Brain microvascular endothelial cell (primary cell): ENCODE data around the gene SREBF1.

Experiments used
- DNase-seq: peaks from one replicate; pipeline ENCODE4 v3.0.0-alpha.2; 2020
- H3K27ac ChIP-seq: fragments of 250-450 bp; sonication (Bioruptor Pico); 2 replicates; pipeline ENCODE4 v1.5.1; 2020; ENCODE audit warnings: mild to moderate bottlenecking, moderate library complexity
- H3K27me3 ChIP-seq: fragments of 250-450 bp; sonication (Bioruptor Pico); replicated peaks from 2 replicates; pipeline ENCODE4 v1.5.1; 2020; ENCODE audit warnings: mild to moderate bottlenecking
- H3K36me3 ChIP-seq: fragments of 250-450 bp; sonication (Bioruptor Pico); replicated peaks from 2 replicates; pipeline ENCODE4 v1.5.1; 2020; ENCODE audit warnings: mild to moderate bottlenecking
- H3K4me3 ChIP-seq: 2 replicates; pipeline ENCODE4 v1.5.1; 2011; ENCODE audit warnings: low read depth, mild to moderate bottlenecking, control low read depth, low read length, moderate library complexity
- in situ Hi-C: cut with HindIII; loops from 2 replicates; pipeline ENCODE4 v1.10.0; 2017; ENCODE audit warnings: low sequenced_read_pairs, low pct_ligation_motif_present
- TF ChIP-seq, protein P1 (sequence below): IDR thresholded peaks from 2 replicates; pipeline ENCODE4 v1.5.1; 2011; ENCODE audit warnings: low read depth, mild to moderate bottlenecking, moderate library complexity, low read length, control low read depth, inconsistent platforms; ENCODE audit errors: missing control alignments

The SREBF1 gene

GRCh38 chr17:17836818-17837379, at the start of gene SREBF1:
Gene SREBF1 (minus strand): TSS chr17:17836986. CDS start chr17:17836817, 169 bp downstream.
- no peaks in the 10 kb centered on the region for H3K27me3 ChIP-seq
- in situ Hi-C loops = no loop called here

GRCh38 chr17:17886226-17886625, 49.4 kb upstream of the SREBF1 start:
- DNase-seq = no peak
- Histone ChIP-seq H3K36me3 (no peaks in the 10 kb centered on the region), H3K4me3 (no peak overlapping the region), H3K27ac (no peak overlapping the region), H3K27me3 (no peaks in the 10 kb centered on the region)
- TF ChIP-seq, protein P1, sequence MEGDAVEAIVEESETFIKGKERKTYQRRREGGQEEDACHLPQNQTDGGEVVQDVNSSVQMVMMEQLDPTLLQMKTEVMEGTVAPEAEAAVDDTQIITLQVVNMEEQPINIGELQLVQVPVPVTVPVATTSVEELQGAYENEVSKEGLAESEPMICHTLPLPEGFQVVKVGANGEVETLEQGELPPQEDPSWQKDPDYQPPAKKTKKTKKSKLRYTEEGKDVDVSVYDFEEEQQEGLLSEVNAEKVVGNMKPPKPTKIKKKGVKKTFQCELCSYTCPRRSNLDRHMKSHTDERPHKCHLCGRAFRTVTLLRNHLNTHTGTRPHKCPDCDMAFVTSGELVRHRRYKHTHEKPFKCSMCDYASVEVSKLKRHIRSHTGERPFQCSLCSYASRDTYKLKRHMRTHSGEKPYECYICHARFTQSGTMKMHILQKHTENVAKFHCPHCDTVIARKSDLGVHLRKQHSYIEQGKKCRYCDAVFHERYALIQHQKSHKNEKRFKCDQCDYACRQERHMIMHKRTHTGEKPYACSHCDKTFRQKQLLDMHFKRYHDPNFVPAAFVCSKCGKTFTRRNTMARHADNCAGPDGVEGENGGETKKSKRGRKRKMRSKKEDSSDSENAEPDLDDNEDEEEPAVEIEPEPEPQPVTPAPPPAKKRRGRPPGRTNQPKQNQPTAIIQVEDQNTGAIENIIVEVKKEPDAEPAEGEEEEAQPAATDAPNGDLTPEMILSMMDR = no peak
- in situ Hi-C loops = no loop called here

More at GRCh38 chr17:17836818-17837379, at the start of gene SREBF1:
- TF ChIP-seq, protein P1 = no peak
- DNase-seq = peak; percentile 27
- peaks cover 4% of the 10 kb centered on the region for H3K36me3 ChIP-seq
- H3K27ac ChIP-seq = peak within 1 kb of the TSS; percentile 98
- H3K4me3 ChIP-seq = peak within 1 kb of the TSS; percentile 93

DNA sequence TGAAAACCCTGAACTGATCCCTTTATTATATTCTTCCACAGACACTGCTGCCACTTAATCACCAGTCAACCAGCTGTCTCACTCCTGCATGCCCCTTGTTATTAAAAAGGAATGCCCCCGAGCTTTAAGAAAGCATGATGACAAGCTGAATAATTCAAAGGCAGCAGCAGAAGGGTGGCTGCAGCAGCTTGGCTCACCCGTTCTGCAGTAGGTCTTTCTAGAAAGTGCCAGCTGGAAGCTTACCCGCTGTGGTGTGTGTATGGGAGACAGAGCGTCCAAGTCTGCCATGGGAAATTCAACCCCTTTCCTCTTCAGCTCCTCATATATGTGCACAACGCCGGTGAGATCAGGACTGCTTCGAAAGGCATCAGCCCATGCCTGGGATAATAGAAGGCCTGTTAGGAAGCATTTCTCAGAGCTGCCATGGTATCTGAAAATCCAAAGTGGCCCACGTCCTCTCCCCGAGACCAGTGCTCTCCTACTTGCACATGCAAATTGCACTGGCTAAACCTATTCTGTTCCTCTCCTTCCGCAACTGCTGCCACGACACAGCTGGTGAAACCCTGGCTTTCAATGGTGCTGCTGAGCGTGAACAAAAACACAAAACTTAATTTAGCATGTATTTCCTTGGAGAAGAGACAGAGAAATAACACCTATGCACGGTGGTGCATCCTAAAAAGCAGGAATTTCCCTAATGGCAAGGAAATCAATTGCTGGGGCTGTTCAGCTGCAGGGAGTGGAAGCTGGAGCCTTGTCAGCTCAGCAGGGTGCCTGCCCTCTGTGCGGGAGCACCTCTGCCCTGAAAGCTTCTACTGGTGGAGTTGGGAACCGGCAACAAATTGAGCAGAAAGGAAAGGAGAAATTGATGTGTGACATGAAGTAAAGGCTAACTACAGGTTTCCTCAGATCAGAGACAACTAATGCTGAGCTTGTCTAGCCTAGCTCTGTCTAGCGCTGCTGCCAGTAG, 47.9 kb upstream of the SREBF1 start:
- H3K27ac ChIP-seq = no peak overlapping the region
- in situ Hi-C loops = no loop called here
- TF ChIP-seq, protein P1 = no peak
- no peak for DNase-seq
- no peaks in the 10 kb centered on the region for H3K27me3 ChIP-seq
- no peak overlapping the region for H3K4me3 ChIP-seq
- H3K36me3 ChIP-seq = peaks cover under 1% of the 10 kb centered on the region

DNA sequence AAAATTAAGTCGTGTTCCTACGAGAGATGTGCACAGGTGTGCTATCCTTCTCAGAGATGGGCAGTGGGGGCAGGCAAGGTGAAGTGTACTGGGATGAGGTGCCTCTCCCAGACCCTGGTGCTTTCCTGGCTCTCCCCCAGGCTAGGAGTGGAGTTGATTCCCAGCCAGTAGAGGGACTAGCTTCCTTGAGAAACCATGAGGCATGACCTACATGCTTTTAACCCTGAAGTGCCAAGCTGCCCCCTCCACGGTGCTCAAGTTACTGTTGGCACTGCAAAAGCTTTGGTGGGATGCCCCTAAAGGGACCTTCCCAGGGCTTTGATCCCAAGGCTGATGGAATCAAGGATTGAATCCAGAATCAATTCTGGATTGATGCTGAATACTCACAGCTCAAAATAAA, 47.0 kb upstream of the SREBF1 start:
- Histone ChIP-seq H3K4me3 (no peak overlapping the region), H3K36me3 (peaks cover 5% of the 10 kb centered on the region), H3K27me3 (no peaks in the 10 kb centered on the region), H3K27ac (no peak overlapping the region)
- TF ChIP-seq, protein P1 = no peak
- in situ Hi-C loops = no loop called here
- DNase-seq = no peak

DNA sequence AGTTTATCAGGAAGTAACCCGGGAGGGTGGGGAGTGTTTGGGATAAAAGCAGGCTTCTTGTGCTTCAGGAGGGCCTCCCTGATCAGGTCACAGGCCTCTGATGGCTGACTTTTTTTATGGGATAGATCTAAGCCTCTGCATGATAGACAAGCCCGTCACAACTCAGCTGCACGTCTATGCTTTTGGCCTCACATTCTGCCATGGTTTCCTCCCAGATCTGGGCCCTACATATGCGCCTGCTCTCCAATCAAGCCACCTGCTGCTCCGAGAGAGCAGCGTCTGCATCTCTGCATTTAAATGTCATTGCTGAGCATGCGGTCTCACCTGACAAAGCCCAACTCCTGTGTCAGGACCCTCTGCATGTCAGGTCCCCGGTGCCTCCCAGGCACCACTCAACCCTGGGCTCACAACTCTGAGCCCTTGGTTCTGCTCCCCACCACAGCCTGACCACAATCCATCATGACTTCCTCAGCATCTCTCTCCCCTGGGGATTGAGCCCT, 45.3 kb upstream of the SREBF1 start:
- DNase-seq = no peak
- TF ChIP-seq, protein P1 = no peak
- peaks cover 14% of the 10 kb centered on the region for H3K36me3 ChIP-seq
- no peaks in the 10 kb centered on the region for H3K27me3 ChIP-seq
- no peak overlapping the region for H3K4me3 ChIP-seq
- no peak overlapping the region for H3K27ac ChIP-seq
- in situ Hi-C loops = no loop called here
